Testis (tissue), 2 donors: ENCODE data around the gene LYPLA2.

Source experiments
- CTCF ChIP-seq, 3 experiments: fragments of 450-650 bp in 2 of 3; fragments of 200-600 bp in 1 of 3; sonication (generic) in 1 of 3; IDR thresholded peaks; one replicate each; pipeline ENCODE4 v1.5.1; 2016 to 2019; ENCODE audit warnings: antibody characterized with exemption in 3 of 3, mild to moderate bottlenecking in 2 of 3, moderate library complexity in 1 of 3
- POLR2A ChIP-seq: fragments of 450-650 bp; IDR thresholded peaks from one replicate; pipeline ENCODE4 v1.6.1; 2017; ENCODE audit warnings: antibody characterized with exemption, mild to moderate bottlenecking, moderate library complexity

DNA sequence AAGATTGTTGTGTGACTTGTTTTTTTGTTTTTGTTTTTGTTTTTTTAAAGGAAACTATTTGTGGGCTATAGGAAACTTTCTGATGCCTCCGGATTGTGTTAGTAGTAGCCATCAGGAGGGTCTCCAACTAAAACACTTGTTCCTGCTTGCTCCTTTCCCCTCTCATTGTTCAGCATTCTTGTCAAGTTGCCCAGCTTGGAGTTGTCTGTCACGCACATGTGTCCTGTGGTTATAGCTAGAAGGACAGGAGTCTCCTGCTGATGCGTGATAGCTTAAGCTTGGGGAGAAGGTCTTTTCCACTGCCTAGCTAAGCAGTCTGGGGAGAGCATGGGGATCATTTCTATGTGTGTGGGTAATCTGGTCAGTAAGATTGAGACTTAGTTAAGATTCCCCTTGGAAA is 3.2 kb upstream of the LYPLA2 start:
- TF ChIP-seq CTCF (IDR thresholded peaks at IDR 0.05) (no peak), POLR2A (no peak)
